Vagina (tissue), 2 donors: ENCODE data around the gene CDH4. TPM values are rescaled to one million over a fixed set of nuclear protein-coding genes. Genes with fewer than 3 reads are reported as not detected.
A peak's percentile ranks its signal among the peaks of the same experiment; 100 is the strongest.

Experiments used
- DNase-seq, 2 donors: peaks; one replicate each; pipeline ENCODE4 v3.0.0-alpha.2; 2017; ENCODE audit errors: extremely low spot score in 2 of 2
- H3K27ac ChIP-seq: fragments of 200-600 bp; sonication (generic); one replicate; pipeline ENCODE4 v1.5.1; 2019
- H3K27me3 ChIP-seq: fragments of 200-600 bp; sonication (generic); one replicate; pipeline ENCODE4 v1.5.1; 2019
- H3K36me3 ChIP-seq, 2 donors: fragments of 200-600 bp; sonication (generic); one replicate each; pipeline ENCODE4 v1.5.1; 2017 to 2019
- H3K4me1 ChIP-seq: fragments of 200-600 bp; sonication (generic); one replicate; pipeline ENCODE4 v1.5.1; 2019
- H3K4me3 ChIP-seq, 2 donors: fragments of 200-600 bp; sonication (generic); 1 replicate in 1 of 2; 2 replicates in 1 of 2; pipeline ENCODE4 v1.5.1; 2016 to 2019
- H3K9me3 ChIP-seq: fragments of 200-600 bp; sonication (generic); one replicate; pipeline ENCODE4 v1.5.1; 2019
- CTCF ChIP-seq, 3 experiments: fragments of 450-650 bp in 2 of 3; fragments of 200-600 bp in 1 of 3; sonication (generic) in 1 of 3; IDR thresholded peaks; one replicate each; pipeline ENCODE4 v1.5.1; 2017 to 2019; ENCODE audit warnings: antibody characterized with exemption in 3 of 3, mild to moderate bottlenecking in 2 of 3, moderate library complexity in 2 of 3
- POLR2A ChIP-seq, 2 donors: fragments of 450-650 bp; IDR thresholded peaks; one replicate each; pipeline ENCODE4 v1.6.1; 2017; ENCODE audit warnings: antibody characterized with exemption in 2 of 2, mild to moderate bottlenecking in 2 of 2, moderate library complexity in 2 of 2
- POLR2AphosphoS5 ChIP-seq, 2 donors: sonication (generic); formaldehyde crosslinking; IDR thresholded peaks; one replicate each; pipeline ENCODE4 v1.9.0; 2017; ENCODE audit warnings: antibody characterized with exemption in 2 of 2, mild to moderate bottlenecking in 2 of 2, low read depth in 1 of 2; ENCODE audit not compliant: insufficient read depth in 1 of 2
- intact Hi-C: fragments of 100-400 bp; cut with DNase I; formaldehyde crosslinking; loops from one replicate; pipeline ENCODE4 v1.15.1; 2023
- total RNA-seq: library from RNA; depleted of rRNA; stranded (reverse); fragments of >200 nt; gene quantifications from one replicate; pipeline ENCODE4 v1.2.3, GENCODE V29; 2016

CDH4 gene
- total RNA-seq, 1 donor from 2014 or later: 0.25 TPM

GRCh38 chr20:61885759-61886715 is 634.0 kb downstream of the CDH4 start:
- H3K27me3 ChIP-seq: no peaks in the 10 kb centered on the region
- intact Hi-C loops: no loop called here
- TF ChIP-seq CTCF (IDR thresholded peaks at IDR 0.05) (no peak), POLR2AphosphoS5 (IDR thresholded peaks at IDR 0.05; ENCODE audit: insufficient read depth in 1 of 2, low read depth in 1 of 2) (no peak), POLR2A (IDR thresholded peaks at IDR 0.05) (no peak)
- H3K9me3 ChIP-seq: no peaks in the 10 kb centered on the region
- H3K36me3 ChIP-seq: no peaks in the 10 kb centered on the region
- no peaks in the 10 kb centered on the region for H3K4me1 ChIP-seq
- no peak for DNase-seq
- no peak overlapping the region for H3K4me3 ChIP-seq
- H3K27ac ChIP-seq: no peak overlapping the region

- DNase-seq: no peak
- H3K36me3 ChIP-seq: no peaks in the 10 kb centered on the region
- H3K27me3 ChIP-seq: no peaks in the 10 kb centered on the region
- H3K4me1 ChIP-seq: no peaks in the 10 kb centered on the region
- H3K27ac ChIP-seq: no peak overlapping the region
- H3K9me3 ChIP-seq: no peaks in the 10 kb centered on the region
- H3K4me3 ChIP-seq: no peak overlapping the region
- intact Hi-C loops: no loop called here
- TF ChIP-seq POLR2A (IDR thresholded peaks at IDR 0.05) (no peak), CTCF (IDR thresholded peaks at IDR 0.05) (peak; percentile 16 to 25 (median 24))
These were observed 634.9 kb downstream of the CDH4 start for GRCh38 chr20:61886721-61887595.

- H3K27me3 ChIP-seq: no peaks in the 10 kb centered on the region
- no peak for TF ChIP-seq POLR2A (IDR thresholded peaks at IDR 0.05)
- H3K36me3 ChIP-seq: no peaks in the 10 kb centered on the region
- H3K27ac ChIP-seq: no peak overlapping the region
- no peaks in the 10 kb centered on the region for H3K4me1 ChIP-seq
- DNase-seq: no peak
- H3K4me3 ChIP-seq: no peak overlapping the region
- intact Hi-C loops: no loop called here
- H3K9me3 ChIP-seq: no peaks in the 10 kb centered on the region
These were observed 635.6 kb downstream of the CDH4 start for GRCh38 chr20:61887596-61888093.

GRCh38 chr20:61888101-61888865 is 636.2 kb downstream of the CDH4 start:
- H3K4me1 ChIP-seq: no peaks in the 10 kb centered on the region
- DNase-seq: no peak
- no peaks in the 10 kb centered on the region for H3K27me3 ChIP-seq
- H3K4me3 ChIP-seq: no peak overlapping the region
- intact Hi-C loops: no loop called here
- H3K27ac ChIP-seq: no peak overlapping the region
- no peaks in the 10 kb centered on the region for H3K36me3 ChIP-seq
- H3K9me3 ChIP-seq: no peaks in the 10 kb centered on the region
- TF ChIP-seq POLR2A (IDR thresholded peaks at IDR 0.05) (no peak), POLR2AphosphoS5 (IDR thresholded peaks at IDR 0.05; ENCODE audit: insufficient read depth in 1 of 2, low read depth in 1 of 2) (no peak), CTCF (IDR thresholded peaks at IDR 0.05) (no peak)

- intact Hi-C loops: no loop called here
- Histone ChIP-seq H3K36me3 (no peaks in the 10 kb centered on the region), H3K4me3 (no peak overlapping the region), H3K27ac (no peak overlapping the region), H3K9me3 (no peaks in the 10 kb centered on the region), H3K27me3 (no peaks in the 10 kb centered on the region), H3K4me1 (no peaks in the 10 kb centered on the region)
- TF ChIP-seq CTCF (IDR thresholded peaks at IDR 0.05) (no peak), POLR2A (IDR thresholded peaks at IDR 0.05) (no peak), POLR2AphosphoS5 (IDR thresholded peaks at IDR 0.05; ENCODE audit: insufficient read depth in 1 of 2, low read depth in 1 of 2) (no peak)
- no peak for DNase-seq
These were observed 637.6 kb downstream of the CDH4 start for GRCh38 chr20:61889659-61890058.
